Prostate gland (tissue), 2 donors: ENCODE results near the gene SH3D19.

Experiments used
- POLR2A ChIP-seq: fragments of 450-650 bp; IDR thresholded peaks from one replicate; pipeline ENCODE4 v1.6.1; 2016; ENCODE audit warnings: antibody characterized with exemption, mild to moderate bottlenecking
- POLR2AphosphoS5 ChIP-seq: sonication (generic); formaldehyde crosslinking; IDR thresholded peaks from one replicate; pipeline ENCODE4 v1.6.1; 2017; ENCODE audit warnings: antibody characterized with exemption
- TF ChIP-seq, protein P1 (sequence below), 4 experiments: fragments of 200-600 bp in 2 of 4; fragments of 450-650 bp in 2 of 4; sonication (generic) in 2 of 4; IDR thresholded peaks; 1 replicate in 3 of 4; 2 replicates in 1 of 4; pipeline ENCODE4 v1.5.1; 2016 to 2019; ENCODE audit warnings: antibody characterized with exemption in 4 of 4, mild to moderate bottlenecking in 2 of 4, moderate library complexity in 2 of 4

DNA sequence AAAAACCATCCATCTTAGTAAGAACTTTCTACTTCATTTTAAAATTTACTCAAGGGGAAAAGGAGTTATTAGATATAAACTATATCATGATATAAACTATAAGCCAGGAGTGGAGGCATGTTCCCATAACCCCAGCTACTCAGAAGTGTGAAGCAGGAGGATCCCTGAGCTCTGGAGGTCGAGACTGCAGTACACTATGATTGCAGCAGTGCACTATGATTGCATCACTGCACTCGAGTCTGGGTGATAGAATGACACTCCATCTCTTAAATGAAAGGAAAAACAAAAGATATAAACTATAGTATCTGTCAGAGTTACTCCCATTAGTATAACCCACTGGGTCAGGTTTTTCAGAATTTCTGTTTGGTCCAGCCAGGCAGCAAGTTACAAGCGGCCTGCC is 178.4 kb downstream of the SH3D19 start:
- TF ChIP-seq, protein P1, sequence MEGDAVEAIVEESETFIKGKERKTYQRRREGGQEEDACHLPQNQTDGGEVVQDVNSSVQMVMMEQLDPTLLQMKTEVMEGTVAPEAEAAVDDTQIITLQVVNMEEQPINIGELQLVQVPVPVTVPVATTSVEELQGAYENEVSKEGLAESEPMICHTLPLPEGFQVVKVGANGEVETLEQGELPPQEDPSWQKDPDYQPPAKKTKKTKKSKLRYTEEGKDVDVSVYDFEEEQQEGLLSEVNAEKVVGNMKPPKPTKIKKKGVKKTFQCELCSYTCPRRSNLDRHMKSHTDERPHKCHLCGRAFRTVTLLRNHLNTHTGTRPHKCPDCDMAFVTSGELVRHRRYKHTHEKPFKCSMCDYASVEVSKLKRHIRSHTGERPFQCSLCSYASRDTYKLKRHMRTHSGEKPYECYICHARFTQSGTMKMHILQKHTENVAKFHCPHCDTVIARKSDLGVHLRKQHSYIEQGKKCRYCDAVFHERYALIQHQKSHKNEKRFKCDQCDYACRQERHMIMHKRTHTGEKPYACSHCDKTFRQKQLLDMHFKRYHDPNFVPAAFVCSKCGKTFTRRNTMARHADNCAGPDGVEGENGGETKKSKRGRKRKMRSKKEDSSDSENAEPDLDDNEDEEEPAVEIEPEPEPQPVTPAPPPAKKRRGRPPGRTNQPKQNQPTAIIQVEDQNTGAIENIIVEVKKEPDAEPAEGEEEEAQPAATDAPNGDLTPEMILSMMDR (IDR thresholded peaks at IDR 0.05) = no peak
- no peak for TF ChIP-seq POLR2A
- TF ChIP-seq POLR2AphosphoS5 = no peak
